GM08714 (cell line): ENCODE results near the gene SCG5.

Experiments used
- H3K4me3 ChIP-seq: fragments of 200-500 bp; sonication (Bioruptor generic); 2 replicates; pipeline ENCODE4 v1.5.1; 2014; ENCODE audit warnings: mild to moderate bottlenecking, low read length, inconsistent platforms
- ZNF274 ChIP-seq: IDR thresholded peaks from 2 replicates; pipeline ENCODE4 v1.6.1; 2012; ENCODE audit warnings: mild to moderate bottlenecking, low read depth, low read length

The SCG5 gene

GRCh38 chr15:32691689-32692038 lies 50.2 kb downstream of the SCG5 start:
- no peak overlapping the region for H3K4me3 ChIP-seq
- TF ChIP-seq ZNF274: no peak

GRCh38 chr15:32692286-32692685 lies 50.8 kb downstream of the SCG5 start:
- TF ChIP-seq ZNF274: no peak
- H3K4me3 ChIP-seq: no peak overlapping the region

GRCh38 chr15:32694222-32694983 lies 52.9 kb downstream of the SCG5 start:
- H3K4me3 ChIP-seq: no peak overlapping the region
- no peak for TF ChIP-seq ZNF274

- no peak overlapping the region for H3K4me3 ChIP-seq
- TF ChIP-seq ZNF274: no peak
These were observed 57.4 kb downstream of the SCG5 start for GRCh38 chr15:32698773-32699390.

- H3K4me3 ChIP-seq: no peak overlapping the region
- TF ChIP-seq ZNF274: no peak
These were observed 59.1 kb downstream of the SCG5 start for GRCh38 chr15:32700501-32701150.

GRCh38 chr15:32701863-32702262 lies 60.4 kb downstream of the SCG5 start:
- no peak for TF ChIP-seq ZNF274
- no peak overlapping the region for H3K4me3 ChIP-seq

- no peak overlapping the region for H3K4me3 ChIP-seq
- TF ChIP-seq ZNF274: no peak
These were observed 63.0 kb downstream of the SCG5 start for GRCh38 chr15:32704395-32704981.

GRCh38 chr15:32705446-32705845 lies 63.9 kb downstream of the SCG5 start:
- no peak overlapping the region for H3K4me3 ChIP-seq
- no peak for TF ChIP-seq ZNF274

- no peak overlapping the region for H3K4me3 ChIP-seq
- TF ChIP-seq ZNF274: no peak
These were observed 65.2 kb downstream of the SCG5 start for GRCh38 chr15:32706704-32707103.

- H3K4me3 ChIP-seq: no peak overlapping the region
- TF ChIP-seq ZNF274: no peak
These were observed 65.9 kb downstream of the SCG5 start for GRCh38 chr15:32707436-32707835.

GRCh38 chr15:32709295-32710033 lies 68.0 kb downstream of the SCG5 start:
- no peak overlapping the region for H3K4me3 ChIP-seq
- TF ChIP-seq ZNF274: no peak

- H3K4me3 ChIP-seq: no peak overlapping the region
- no peak for TF ChIP-seq ZNF274
These were observed 73.8 kb downstream of the SCG5 start for GRCh38 chr15:32715276-32715675.

GRCh38 chr15:32716216-32716914 lies 74.9 kb downstream of the SCG5 start:
- no peak overlapping the region for H3K4me3 ChIP-seq
- no peak for TF ChIP-seq ZNF274
